ENCODE measurements around the gene NISCH.

Gene NISCH

GRCh38 chr3:52536369-52537164, 81.2 kb downstream of the NISCH start, which contains the start of gene UQCC5:
Gene UQCC5 (plus strand): TSS chr3:52536605. CDS start chr3:52536756, 151 bp downstream.
- in situ Hi-C loops (cut with HindIII; ENCODE audit: low pct_unique_long_range_greater_than_20kb, low sequenced_read_pairs) = no loop called here
- TF ChIP-seq JUND (IDR thresholded peaks at IDR 0.05; ENCODE audit: low read depth) = no peak
- DNase-seq (ENCODE audit: low read depth in 1 of 2, low spot score in 1 of 2) = peak; percentile 96 to 98

GRCh38 chr3:52537165-52537620, 81.8 kb downstream of the NISCH start:
- in situ Hi-C loops (cut with HindIII; ENCODE audit: low pct_unique_long_range_greater_than_20kb, low sequenced_read_pairs) = no loop called here
- TF ChIP-seq JUND (IDR thresholded peaks at IDR 0.05; ENCODE audit: low read depth) = no peak
- DNase-seq (ENCODE audit: low read depth in 1 of 2, low spot score in 1 of 2) = no peak

- TF ChIP-seq JUND (IDR thresholded peaks at IDR 0.05; ENCODE audit: low read depth) = no peak
- in situ Hi-C loops (cut with HindIII; ENCODE audit: low pct_unique_long_range_greater_than_20kb, low sequenced_read_pairs) = no loop called here
- no peak for DNase-seq (ENCODE audit: low read depth in 1 of 2, low spot score in 1 of 2)
Measured at GRCh38 chr3:52537726-52538421, 82.5 kb downstream of the NISCH start.

DNA sequence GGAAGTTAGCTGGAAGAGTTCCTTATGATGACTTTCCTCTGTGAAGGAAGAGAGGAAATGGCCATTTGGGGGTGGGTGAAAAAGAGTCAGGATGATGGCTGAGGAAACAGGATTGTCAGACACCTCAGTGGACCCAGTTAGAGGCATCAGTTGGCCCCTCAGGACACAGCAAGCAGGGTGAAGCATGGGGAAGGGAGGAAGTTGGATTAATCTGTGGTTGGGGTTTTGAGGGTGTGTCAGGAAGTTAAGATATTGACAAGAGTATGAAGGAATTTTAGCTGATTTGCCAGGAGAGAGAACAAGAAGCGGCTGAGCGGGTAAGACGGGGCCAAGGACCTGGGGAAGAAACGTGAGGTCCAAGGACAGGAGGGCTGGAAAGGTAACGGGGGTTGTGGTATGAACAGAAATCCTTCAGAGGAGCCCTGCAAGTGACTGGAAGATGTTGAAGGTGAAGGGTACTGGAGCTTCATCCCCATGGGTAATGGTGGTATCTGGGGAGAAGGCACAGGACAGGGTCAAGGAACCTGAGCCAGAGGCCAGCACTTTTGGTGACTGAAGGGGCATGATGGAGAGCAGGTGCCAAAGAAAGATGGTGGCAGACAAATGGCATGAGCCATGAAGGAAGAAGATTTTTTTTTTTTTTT, 83.7 kb downstream of the NISCH start:
- no peak for DNase-seq (ENCODE audit: low read depth in 1 of 2, low spot score in 1 of 2)
- no peak for TF ChIP-seq JUND (IDR thresholded peaks at IDR 0.05; ENCODE audit: low read depth)
- in situ Hi-C loops (cut with HindIII; ENCODE audit: low pct_unique_long_range_greater_than_20kb, low sequenced_read_pairs) = no loop called here

- DNase-seq (ENCODE audit: low read depth in 1 of 2, low spot score in 1 of 2) = no peak
- in situ Hi-C loops (cut with HindIII; ENCODE audit: low pct_unique_long_range_greater_than_20kb, low sequenced_read_pairs) = no loop called here
- TF ChIP-seq JUND (IDR thresholded peaks at IDR 0.05; ENCODE audit: low read depth) = no peak
Measured at GRCh38 chr3:52541050-52541449, 85.6 kb downstream of the NISCH start.

Data from T47D (cell line).